MG63 (cell line): ENCODE measurements around the gene EZR. TPM values are rescaled to one million over a fixed set of nuclear protein-coding genes. Genes with fewer than 3 reads are reported as not detected.

Source experiments
- total RNA-seq: library from RNA; depleted of rRNA; stranded (reverse); fragments of >200 nt; shearing (Covaris generic); gene quantifications from 2 replicates; pipeline ENCODE4 v1.2.3, GENCODE V29; 2014; ENCODE audit warnings: low replicate concordance; rRNA removed

EZR gene
- total RNA-seq, 1 experiment from 2014 or later: 226 TPM

Other genes with a start within 250 kb of the EZR start
- gene DYNLT1, start 174.6 kb downstream of the EZR start, total RNA-seq: 133 and 182 TPM in 2 replicates
- 7.7 and 8.9 TPM in 2 replicates for gene SYTL3, start 169.3 kb downstream of the EZR start, total RNA-seq
- gene RSPH3, start 180.8 kb upstream of the EZR start, total RNA-seq: 1.5 and 1.7 TPM in 2 replicates
- not detected in 2 replicates for gene TAGAP, start 225.6 kb upstream of the EZR start, total RNA-seq